Measurements from ENCODE around the gene AKNA. TPM values are rescaled to one million over a fixed set of nuclear protein-coding genes. Genes with fewer than 3 reads are reported as not detected.

Gene AKNA
- total RNA-seq, 3 donors from 2014 or later (not counting 1 experiment from before 2014, with no cell fraction given): 577 to 743 (median 676) TPM

GRCh38 chr9:114392749-114393112 lies 4.9 kb upstream of the AKNA start:
- intact Hi-C loops (cut with micrococcal nuclease): no loop called here
- WGBS (ENCODE audit: insufficient coverage): 69% methylated on average over 2 of the region's 3 CpGs
- Histone ChIP-seq H3K27ac (ENCODE audit: low read length) (no peak overlapping the region), H3K36me3 (ENCODE audit: control insufficient read depth, insufficient read depth, low read length) (peaks cover 4% of the 10 kb centered on the region), H3K9me3 (ENCODE audit: control insufficient read depth, insufficient read depth, low read length) (no peaks in the 10 kb centered on the region), H3K4me1 (ENCODE audit: control insufficient read depth, insufficient read depth, low read length) (peaks cover 71% of the 10 kb centered on the region), H3K4me3 (ENCODE audit: low read length) (no peak overlapping the region), H3K27me3 (ENCODE audit: control insufficient read depth, insufficient read depth, low read length) (no peaks in the 10 kb centered on the region)
- Mint-ChIP-seq H3K36me3 (no peaks in the 10 kb centered on the region), H3K27ac (no peak overlapping the region), H3K27me3 (ENCODE audit: low read depth in 2 of 2) (no peaks in the 10 kb centered on the region), H3K4me1 (peaks cover 52 to 73% of the 10 kb centered on the region in 2 donors), H3K9me3 (no peaks in the 10 kb centered on the region), H3K4me3 (no peak overlapping the region)
- no peak for ATAC-seq
- no peak for DNase-seq
- TF ChIP-seq, protein P1, sequence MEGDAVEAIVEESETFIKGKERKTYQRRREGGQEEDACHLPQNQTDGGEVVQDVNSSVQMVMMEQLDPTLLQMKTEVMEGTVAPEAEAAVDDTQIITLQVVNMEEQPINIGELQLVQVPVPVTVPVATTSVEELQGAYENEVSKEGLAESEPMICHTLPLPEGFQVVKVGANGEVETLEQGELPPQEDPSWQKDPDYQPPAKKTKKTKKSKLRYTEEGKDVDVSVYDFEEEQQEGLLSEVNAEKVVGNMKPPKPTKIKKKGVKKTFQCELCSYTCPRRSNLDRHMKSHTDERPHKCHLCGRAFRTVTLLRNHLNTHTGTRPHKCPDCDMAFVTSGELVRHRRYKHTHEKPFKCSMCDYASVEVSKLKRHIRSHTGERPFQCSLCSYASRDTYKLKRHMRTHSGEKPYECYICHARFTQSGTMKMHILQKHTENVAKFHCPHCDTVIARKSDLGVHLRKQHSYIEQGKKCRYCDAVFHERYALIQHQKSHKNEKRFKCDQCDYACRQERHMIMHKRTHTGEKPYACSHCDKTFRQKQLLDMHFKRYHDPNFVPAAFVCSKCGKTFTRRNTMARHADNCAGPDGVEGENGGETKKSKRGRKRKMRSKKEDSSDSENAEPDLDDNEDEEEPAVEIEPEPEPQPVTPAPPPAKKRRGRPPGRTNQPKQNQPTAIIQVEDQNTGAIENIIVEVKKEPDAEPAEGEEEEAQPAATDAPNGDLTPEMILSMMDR (IDR thresholded peaks at IDR 0.05): no peak

- WGBS (ENCODE audit: insufficient coverage): 76% methylated on average over 2 of the region's 2 CpGs
- peaks cover 53% of the 10 kb centered on the region for H3K4me1 ChIP-seq (ENCODE audit: control insufficient read depth, insufficient read depth, low read length)
- Mint-ChIP-seq H3K4me1 (peaks cover 50 to 73% of the 10 kb centered on the region in 2 donors), H3K9me3 (no peaks in the 10 kb centered on the region), H3K27me3 (ENCODE audit: low read depth in 2 of 2) (no peaks in the 10 kb centered on the region), H3K27ac (peak overlapping the region; percentile 79 to 98), H3K36me3 (peaks cover 5% of the 10 kb centered on the region), H3K4me3 (peak overlapping the region; percentile 80)
- intact Hi-C loops (cut with micrococcal nuclease): loop anchor here (1.0 kb wide), 1 partner anchor 7 kb away; no protein-coding TSS in a partner anchor
- no peaks in the 10 kb centered on the region for H3K27me3 ChIP-seq (ENCODE audit: control insufficient read depth, insufficient read depth, low read length)
- TF ChIP-seq, protein P1 (IDR thresholded peaks at IDR 0.05): no peak
- H3K4me3 ChIP-seq (ENCODE audit: low read length): no peak overlapping the region
- no peak overlapping the region for H3K27ac ChIP-seq (ENCODE audit: low read length)
- H3K9me3 ChIP-seq (ENCODE audit: control insufficient read depth, insufficient read depth, low read length): no peaks in the 10 kb centered on the region
- DNase-seq: no peak
- no peak for ATAC-seq
- H3K36me3 ChIP-seq (ENCODE audit: control insufficient read depth, insufficient read depth, low read length): peaks cover 4% of the 10 kb centered on the region
Measured at GRCh38 chr9:114390952-114391351, 3.2 kb upstream of the AKNA start.

DNA sequence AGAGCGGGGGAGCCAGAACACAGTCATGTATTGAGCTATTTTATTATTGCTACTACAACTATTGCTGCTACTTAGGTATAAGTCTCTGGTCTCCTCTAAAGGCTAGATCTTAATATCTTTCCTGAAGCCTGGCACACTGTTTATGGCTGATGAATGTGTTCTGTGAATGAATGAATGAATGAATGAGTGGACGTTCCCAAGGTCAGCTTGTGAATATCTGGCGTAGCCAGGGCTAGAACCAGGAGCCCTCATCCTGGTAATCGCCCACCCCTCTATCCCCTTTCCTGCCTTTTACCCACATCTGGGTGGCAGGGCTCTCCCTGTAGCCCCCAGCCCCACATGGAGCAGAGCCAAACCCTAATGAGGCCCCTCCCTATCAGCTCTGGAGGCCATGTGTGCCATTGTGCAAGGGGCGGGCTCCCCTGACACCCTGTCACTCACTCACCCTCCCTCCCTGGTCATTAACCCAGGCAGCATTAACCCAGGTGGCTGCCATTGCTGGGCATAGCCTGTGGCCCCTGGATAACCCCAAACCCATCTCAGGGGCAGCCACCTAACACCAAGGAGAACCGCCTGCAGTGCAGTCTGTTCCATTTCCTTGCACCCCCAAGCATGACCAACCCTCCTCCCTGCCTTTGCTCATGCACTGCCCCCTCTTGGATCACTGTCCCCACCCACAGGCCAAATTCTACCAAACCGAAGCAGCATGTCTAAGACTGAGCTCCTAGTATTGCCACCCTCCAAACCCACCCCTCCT lies 2.0 kb upstream of the AKNA start:
- H3K36me3 ChIP-seq (ENCODE audit: control insufficient read depth, insufficient read depth, low read length): peaks cover 2% of the 10 kb centered on the region
- WGBS (ENCODE audit: insufficient coverage): 61% methylated on average over 6 of the region's 7 CpGs
- peaks cover 52% of the 10 kb centered on the region for H3K4me1 ChIP-seq (ENCODE audit: control insufficient read depth, insufficient read depth, low read length)
- H3K27ac Mint-ChIP-seq: peak overlapping the region; percentile 79 to 98
- peaks cover 8% of the 10 kb centered on the region for H3K36me3 Mint-ChIP-seq
- H3K4me1 Mint-ChIP-seq: peaks cover 60 to 73% of the 10 kb centered on the region in 2 donors
- DNase-seq (peak; percentile 29 to 54), ATAC-seq (peak in 1 of 3 donors; percentile 1)
- H3K4me3 ChIP-seq (ENCODE audit: low read length): no peak overlapping the region
- peak overlapping the region; percentile 97 for H3K4me3 Mint-ChIP-seq
- intact Hi-C loops (cut with micrococcal nuclease): loop anchor here (1.0 to 10.0 kb wide), 3 partner anchors 9 to 815 kb away; no protein-coding TSS in a partner anchor
- no peaks in the 10 kb centered on the region for H3K27me3 ChIP-seq (ENCODE audit: control insufficient read depth, insufficient read depth, low read length)
- no peaks in the 10 kb centered on the region for H3K9me3 ChIP-seq (ENCODE audit: control insufficient read depth, insufficient read depth, low read length)
- H3K27ac ChIP-seq (ENCODE audit: low read length): peak overlapping the region; percentile 100
- TF ChIP-seq, protein P1 (IDR thresholded peaks at IDR 0.05): no peak
- H3K27me3 Mint-ChIP-seq (ENCODE audit: low read depth in 2 of 2): no peaks in the 10 kb centered on the region
- no peaks in the 10 kb centered on the region for H3K9me3 Mint-ChIP-seq

Measured in natural killer cell (primary cell).